ENCODE measurements around the gene TTC33. TPM values are rescaled to one million over a fixed set of nuclear protein-coding genes. Genes with fewer than 3 reads are reported as not detected.

TTC33 gene
- total and polyA plus RNA-seq, 2 of the 13 experiments (the other 11 are each of a cell fraction or from before 2014, with no cell fraction given): 4.5 to 20.0 TPM

GRCh38 chr5:40798012-40798800, 42.4 kb upstream of the TTC33 start, which contains the start of gene PRKAA1 (continued):
- TF ChIP-seq ZNF556 (CRISPR knock-in tag; IDR thresholded peaks at IDR 0.05; ENCODE audit: borderline replicate concordance) (peak; percentile 32; the same call in 1 of the 2 replicates), ZNF772 (CRISPR knock-in tag; IDR thresholded peaks at IDR 0.05) (0 out of 2 replicates have a peak, but pooled peaks have one; percentile 42), HNF1B (CRISPR knock-in tag; IDR thresholded peaks at IDR 0.05) (peak; percentile 69), GATAD2A (CRISPR knock-in tag; IDR thresholded peaks at IDR 0.05) (peak; percentile 24), PAXIP1 (CRISPR knock-in tag; conservative IDR thresholded peaks at IDR 0.05) (peak; percentile 17; the same call in 1 of the 2 replicates), ARID5B (CRISPR knock-in tag; IDR thresholded peaks at IDR 0.05) (peak; percentile 35), IKZF5 (CRISPR knock-in tag; IDR thresholded peaks at IDR 0.05) (peak; percentile 35; the same call in 1 of the 2 replicates), MEF2D (CRISPR knock-in tag; IDR thresholded peaks at IDR 0.05) (no peak), TMF1 (CRISPR knock-in tag; IDR thresholded peaks at IDR 0.05; ENCODE audit: low read depth) (no peak), SAP130 (CRISPR knock-in tag; IDR thresholded peaks at IDR 0.05; ENCODE audit: low read depth) (peak; percentile 65), ZNF225 (CRISPR knock-in tag; IDR thresholded peaks at IDR 0.05) (no peak), ZFP41 (CRISPR knock-in tag; IDR thresholded peaks at IDR 0.05; ENCODE audit: borderline replicate concordance) (0 out of 2 replicates have a peak, but pooled peaks have one; percentile 46), CEBPG (CRISPR knock-in tag; IDR thresholded peaks at IDR 0.05) (no peak), ZNF607 (CRISPR knock-in tag; IDR thresholded peaks at IDR 0.05; ENCODE audit: borderline replicate concordance) (peak; percentile 75; the same call in 1 of the 2 replicates), HOXA9 (CRISPR knock-in tag; IDR thresholded peaks at IDR 0.05; ENCODE audit: borderline replicate concordance) (no peak), ZNF180 (CRISPR knock-in tag; IDR thresholded peaks at IDR 0.05; ENCODE audit: borderline replicate concordance, low read depth) (no peak)
